Measurements from ENCODE around the gene ZNF608.

The ZNF608 gene

GRCh38 chr5:124755041-124755440, 8.6 kb upstream of the ZNF608 start:
- DNase-seq (ENCODE audit: low read depth in 2 of 2) = no peak

- DNase-seq (ENCODE audit: low read depth in 2 of 2) = no peak
Observed at GRCh38 chr5:124754206-124754927, 7.9 kb upstream of the ZNF608 start.

- no peak for DNase-seq (ENCODE audit: low read depth in 2 of 2)
Observed at GRCh38 chr5:124752854-124753720, 6.6 kb upstream of the ZNF608 start.

- no peak for DNase-seq (ENCODE audit: low read depth in 2 of 2)
Observed at GRCh38 chr5:124751031-124751430, 4.6 kb upstream of the ZNF608 start.

- DNase-seq (ENCODE audit: low read depth in 2 of 2) = no peak
Observed at GRCh38 chr5:124748687-124749594, 2.5 kb upstream of the ZNF608 start.

GRCh38 chr5:124747791-124748686, 1.6 kb upstream of the ZNF608 start:
- DNase-seq (ENCODE audit: low read depth in 2 of 2) = no peak

GRCh38 chr5:124746916-124747790, 714 bp upstream of the ZNF608 start:
- no peak for DNase-seq (ENCODE audit: low read depth in 2 of 2)

GRCh38 chr5:124745007-124745927, 1.2 kb downstream of the ZNF608 start:
- no peak for DNase-seq (ENCODE audit: low read depth in 2 of 2)

GRCh38 chr5:124744170-124744971, 2.1 kb downstream of the ZNF608 start:
- no peak for DNase-seq (ENCODE audit: low read depth in 2 of 2)

GRCh38 chr5:124743602-124744169, 2.8 kb downstream of the ZNF608 start:
- DNase-seq (ENCODE audit: low read depth in 2 of 2) = no peak

GRCh38 chr5:124742983-124743601, 3.3 kb downstream of the ZNF608 start:
- DNase-seq (ENCODE audit: low read depth in 2 of 2) = no peak

GRCh38 chr5:124742521-124742920, 3.9 kb downstream of the ZNF608 start:
- DNase-seq (ENCODE audit: low read depth in 2 of 2) = no peak

GRCh38 chr5:124741711-124742496, 4.5 kb downstream of the ZNF608 start:
- no peak for DNase-seq (ENCODE audit: low read depth in 2 of 2)

- DNase-seq (ENCODE audit: low read depth in 2 of 2) = no peak
Observed at GRCh38 chr5:124740991-124741583, 5.4 kb downstream of the ZNF608 start.

GRCh38 chr5:124740071-124740470, 6.4 kb downstream of the ZNF608 start:
- DNase-seq (ENCODE audit: low read depth in 2 of 2) = no peak

- no peak for DNase-seq (ENCODE audit: low read depth in 2 of 2)
Observed at GRCh38 chr5:124739634-124740025, 6.8 kb downstream of the ZNF608 start.
